SU-DHL-6 (cell line): ENCODE measurements around the gene MFN2.

Experiments used
- H2AFZ ChIP-seq: fragments of 200-600 bp; sonication (generic); 2 replicates; pipeline ENCODE4 v1.6.1; 2014; ENCODE audit warnings: low read depth, mild to moderate bottlenecking, moderate library complexity, mixed read lengths, antibody characterized with exemption, low read length; ENCODE audit not compliant: severe bottlenecking
- H3F3A ChIP-seq: fragments of 200-600 bp; shearing (Covaris generic); 2 replicates; pipeline ENCODE4 v1.6.0; 2016; ENCODE audit warnings: antibody characterized with exemption, mild to moderate bottlenecking; ENCODE audit not compliant: insufficient read depth
- H3K27ac ChIP-seq: fragments of 200-600 bp; sonication (generic); 2 replicates; pipeline ENCODE4 v1.5.1; 2016; ENCODE audit warnings: low read depth, mild to moderate bottlenecking, low read length, moderate library complexity, mixed read lengths
- H3K27me3 ChIP-seq: fragments of 200-600 bp; sonication (generic), shearing (Covaris generic); 2 replicates; pipeline ENCODE4 v1.6.0; 2014; ENCODE audit warnings: mild to moderate bottlenecking, low read length
- H3K36me3 ChIP-seq: fragments of 200-600 bp; sonication (generic); 2 replicates; pipeline ENCODE4 v1.6.1; 2014; ENCODE audit warnings: mild to moderate bottlenecking, low read length, mixed read lengths
- H3K4me2 ChIP-seq: fragments of 300-600, 200-600 bp; shearing (Covaris generic), sonication (generic); 2 replicates; pipeline ENCODE4 v1.6.0; 2014; ENCODE audit warnings: low read length, low read depth, mild to moderate bottlenecking; ENCODE audit not compliant: poor library complexity, severe bottlenecking
- H3K4me3 ChIP-seq: fragments of 200-600 bp; sonication (generic); 2 replicates; pipeline ENCODE4 v1.5.1; 2014; ENCODE audit warnings: antibody characterized with exemption, low read length, mild to moderate bottlenecking, mixed read lengths; ENCODE audit not compliant: insufficient read depth, poor library complexity, severe bottlenecking
- H3K79me2 ChIP-seq: fragments of 200-600 bp; sonication (generic); 2 replicates; pipeline ENCODE4 v1.6.1; 2014; ENCODE audit warnings: mild to moderate bottlenecking, low read length, moderate library complexity; ENCODE audit not compliant: insufficient read depth
- H3K9ac ChIP-seq: fragments of 200-600 bp; sonication (generic); 2 replicates; pipeline ENCODE4 v1.7.0; 2014; ENCODE audit warnings: mild to moderate bottlenecking, low read length
- H3K9me2 ChIP-seq: fragments of 200-600 bp; sonication (generic); replicated peaks from 2 replicates; pipeline ENCODE4 v1.6.1; 2014; ENCODE audit warnings: low read length; ENCODE audit not compliant: insufficient read depth
- H3K9me3 ChIP-seq: fragments of 200-600 bp; sonication (generic); 2 replicates; pipeline ENCODE4 v1.6.1; 2014; ENCODE audit warnings: low read length, mixed read lengths; ENCODE audit not compliant: insufficient read depth
- H4K20me1 ChIP-seq: fragments of 200-600 bp; sonication (generic); 2 replicates; pipeline ENCODE4 v1.6.1; 2014; ENCODE audit warnings: low read depth, mild to moderate bottlenecking, antibody characterized with exemption, low read length, moderate library complexity, mixed read lengths
- EZH2phosphoT487 ChIP-seq: fragments of 200-600 bp; sonication (generic), shearing (Covaris generic); conservative IDR thresholded peaks from 2 replicates; pipeline ENCODE4 v1.6.1; 2018; ENCODE audit warnings: mild to moderate bottlenecking, antibody characterized with exemption, low read length, moderate library complexity, mixed read lengths
- TF ChIP-seq, protein P1 (sequence below): fragments of 200-600 bp; sonication (generic); IDR thresholded peaks from one replicate; pipeline ENCODE4 v1.5.1; 2017; ENCODE audit warnings: antibody characterized with exemption, mild to moderate bottlenecking, low read length, moderate library complexity; ENCODE audit not compliant: insufficient read depth, poor library complexity, severe bottlenecking

The MFN2 gene

DNA sequence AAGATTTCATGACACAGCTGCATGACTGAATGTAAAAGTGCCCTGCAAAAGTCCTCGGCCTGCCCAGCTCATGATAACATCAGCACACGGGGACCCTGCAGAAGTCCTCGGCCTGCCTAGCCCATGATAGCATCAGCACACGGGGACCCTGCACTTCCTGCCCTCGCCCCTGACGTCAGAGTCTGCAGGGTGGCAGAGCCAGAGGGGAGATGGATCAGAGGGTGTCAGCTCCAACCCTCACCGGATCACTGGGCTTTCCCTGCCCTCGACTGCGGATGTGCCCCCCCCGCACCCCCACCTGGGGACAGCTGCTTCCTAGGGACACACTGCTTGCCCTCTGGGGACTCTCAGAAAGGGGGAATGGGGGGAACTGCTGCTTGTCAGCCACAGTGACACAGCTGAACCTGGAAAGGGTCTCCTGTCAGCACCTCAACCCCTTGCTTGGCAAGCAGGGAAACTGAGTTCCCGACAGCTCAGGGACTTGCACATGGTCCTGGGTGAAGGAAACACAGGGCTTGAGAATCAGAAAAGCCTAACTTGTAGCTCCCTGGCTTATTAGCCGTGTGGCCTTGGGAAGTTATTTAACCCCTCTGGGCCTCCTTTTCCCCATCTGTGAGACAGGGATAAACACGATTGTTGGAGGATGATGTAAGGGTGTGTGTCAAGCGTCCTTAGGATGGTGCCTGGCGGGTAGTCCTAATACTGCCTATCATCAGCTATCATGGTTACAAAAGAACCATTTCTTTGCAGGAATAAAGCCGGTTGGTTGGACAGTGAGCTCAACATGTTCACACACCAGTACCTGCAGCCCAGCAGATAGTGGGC, 30.7 kb downstream of the MFN2 start:
- 0 out of 2 replicates have a peak, but pooled peaks cover 3% of the 10 kb centered on the region for H3K36me3 ChIP-seq
- no peak overlapping the region for H2AFZ ChIP-seq
- H3K27me3 ChIP-seq = no peaks in the 10 kb centered on the region
- H3K9me3 ChIP-seq = no peaks in the 10 kb centered on the region
- H3K4me3 ChIP-seq = no peak overlapping the region
- no peak overlapping the region for H3K4me2 ChIP-seq
- no peak for TF ChIP-seq EZH2phosphoT487
- TF ChIP-seq, protein P1, sequence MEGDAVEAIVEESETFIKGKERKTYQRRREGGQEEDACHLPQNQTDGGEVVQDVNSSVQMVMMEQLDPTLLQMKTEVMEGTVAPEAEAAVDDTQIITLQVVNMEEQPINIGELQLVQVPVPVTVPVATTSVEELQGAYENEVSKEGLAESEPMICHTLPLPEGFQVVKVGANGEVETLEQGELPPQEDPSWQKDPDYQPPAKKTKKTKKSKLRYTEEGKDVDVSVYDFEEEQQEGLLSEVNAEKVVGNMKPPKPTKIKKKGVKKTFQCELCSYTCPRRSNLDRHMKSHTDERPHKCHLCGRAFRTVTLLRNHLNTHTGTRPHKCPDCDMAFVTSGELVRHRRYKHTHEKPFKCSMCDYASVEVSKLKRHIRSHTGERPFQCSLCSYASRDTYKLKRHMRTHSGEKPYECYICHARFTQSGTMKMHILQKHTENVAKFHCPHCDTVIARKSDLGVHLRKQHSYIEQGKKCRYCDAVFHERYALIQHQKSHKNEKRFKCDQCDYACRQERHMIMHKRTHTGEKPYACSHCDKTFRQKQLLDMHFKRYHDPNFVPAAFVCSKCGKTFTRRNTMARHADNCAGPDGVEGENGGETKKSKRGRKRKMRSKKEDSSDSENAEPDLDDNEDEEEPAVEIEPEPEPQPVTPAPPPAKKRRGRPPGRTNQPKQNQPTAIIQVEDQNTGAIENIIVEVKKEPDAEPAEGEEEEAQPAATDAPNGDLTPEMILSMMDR = no peak
- H3K27ac ChIP-seq = no peak overlapping the region
- H3K9me2 ChIP-seq = no peaks in the 10 kb centered on the region
- no peak overlapping the region for H3K9ac ChIP-seq
- H3F3A ChIP-seq = peaks cover 3% of the 10 kb centered on the region; the same call in 1 of the 2 replicates
- no peaks in the 10 kb centered on the region for H4K20me1 ChIP-seq
- H3K79me2 ChIP-seq = no peaks in the 10 kb centered on the region

DNA sequence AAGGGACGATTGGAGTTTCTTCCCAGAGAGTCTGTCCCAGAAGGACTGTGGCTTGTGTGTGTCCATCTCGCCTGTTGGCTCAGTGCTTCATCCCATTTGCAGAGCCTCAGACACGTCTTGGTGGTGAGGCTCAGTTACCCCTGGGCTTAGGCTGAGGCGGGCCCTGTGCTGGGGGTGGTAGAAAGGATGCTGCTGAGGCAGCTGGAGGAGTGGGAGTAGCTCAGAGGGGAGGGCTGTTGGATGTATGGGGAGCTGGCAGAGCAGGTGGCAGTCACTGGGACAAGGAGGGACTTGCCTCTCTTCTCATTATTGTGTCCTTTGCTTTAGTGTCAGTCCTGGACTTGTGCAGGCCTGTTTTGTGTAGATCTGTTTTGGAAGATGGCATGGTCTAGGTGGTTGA, 31.8 kb downstream of the MFN2 start:
- Histone ChIP-seq H3K9me3 (no peaks in the 10 kb centered on the region), H3K4me3 (no peak overlapping the region), H3K27ac (no peak overlapping the region), H3K9ac (no peak overlapping the region), H3F3A (peaks cover 9% of the 10 kb centered on the region), H4K20me1 (no peaks in the 10 kb centered on the region), H3K79me2 (no peaks in the 10 kb centered on the region), H3K4me2 (no peak overlapping the region), H3K36me3 (0 out of 2 replicates have a peak, but pooled peaks cover 3% of the 10 kb centered on the region), H2AFZ (no peak overlapping the region), H3K9me2 (no peaks in the 10 kb centered on the region), H3K27me3 (no peaks in the 10 kb centered on the region)
- no peak for TF ChIP-seq EZH2phosphoT487
- TF ChIP-seq, protein P1 = no peak

DNA sequence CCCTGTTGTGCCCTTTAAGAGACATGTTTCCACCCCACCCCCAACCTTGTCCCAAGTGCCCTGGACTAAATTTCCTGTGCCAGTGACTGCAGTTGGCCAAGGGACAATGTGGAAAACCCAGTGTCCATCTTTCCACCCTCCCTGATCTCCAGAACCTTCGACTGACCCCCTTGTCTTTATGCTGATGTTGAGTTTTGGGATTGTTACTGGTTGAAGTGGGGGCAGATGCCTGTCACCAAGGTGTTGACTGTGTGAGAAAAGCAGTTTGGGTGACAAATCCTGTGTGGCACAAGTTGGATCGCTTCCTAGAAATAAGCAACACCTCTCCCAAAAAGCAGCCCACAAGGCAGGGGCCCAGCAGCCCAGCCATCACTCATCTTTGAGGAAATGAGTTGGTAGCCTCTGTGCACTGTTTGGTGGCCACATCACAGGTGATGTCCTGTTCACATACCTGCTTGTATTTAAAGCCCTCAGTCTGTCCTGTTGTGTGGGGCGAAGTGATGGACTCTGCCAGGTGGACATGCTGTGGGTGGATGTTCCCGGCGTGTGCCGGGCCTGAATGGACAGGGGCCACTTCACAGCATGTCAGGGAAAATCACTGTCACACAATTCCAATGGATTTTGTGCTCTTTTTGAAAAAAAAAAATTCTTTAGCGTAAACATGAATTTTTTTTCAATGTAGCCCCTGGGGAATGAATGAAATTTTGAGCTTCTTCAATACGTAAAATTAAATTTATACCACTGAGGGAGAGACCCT, 32.5 kb downstream of the MFN2 start:
- H3F3A ChIP-seq = peaks cover 9% of the 10 kb centered on the region
- no peak overlapping the region for H2AFZ ChIP-seq
- H3K4me2 ChIP-seq = no peak overlapping the region
- H3K9me2 ChIP-seq = no peaks in the 10 kb centered on the region
- no peaks in the 10 kb centered on the region for H4K20me1 ChIP-seq
- H3K36me3 ChIP-seq = no peaks in the 10 kb centered on the region
- H3K9me3 ChIP-seq = no peaks in the 10 kb centered on the region
- TF ChIP-seq, protein P1 = no peak
- TF ChIP-seq EZH2phosphoT487 = no peak
- H3K27me3 ChIP-seq = no peaks in the 10 kb centered on the region
- no peaks in the 10 kb centered on the region for H3K79me2 ChIP-seq
- H3K9ac ChIP-seq = no peak overlapping the region
- H3K4me3 ChIP-seq = no peak overlapping the region
- no peak overlapping the region for H3K27ac ChIP-seq
